ENCODE data around the gene TMEM87A.

The TMEM87A gene

GRCh38 chr15:42267286-42267685, 5.9 kb downstream of the TMEM87A start:
- Mint-ChIP-seq H3K9me3 (no peaks in the 10 kb centered on the region), H3K4me3 (no peak overlapping the region), H3K27me3 (ENCODE audit: low read depth) (no peaks in the 10 kb centered on the region), H3K4me1 (peaks cover 20% of the 10 kb centered on the region), H3K27ac (no peak overlapping the region), H3K36me3 (ENCODE audit: low read depth) (peaks cover 58% of the 10 kb centered on the region)
- no peak for TF ChIP-seq CTCF (IDR thresholded peaks at IDR 0.05; ENCODE audit: unreplicated experiment in 3 of 3)

- H3K4me1 Mint-ChIP-seq = peaks cover 5% of the 10 kb centered on the region
- peaks cover 69% of the 10 kb centered on the region for H3K36me3 Mint-ChIP-seq (ENCODE audit: low read depth)
- TF ChIP-seq CTCF (IDR thresholded peaks at IDR 0.05; ENCODE audit: unreplicated experiment in 3 of 3) = no peak
- no peaks in the 10 kb centered on the region for H3K27me3 Mint-ChIP-seq (ENCODE audit: low read depth)
- H3K4me3 Mint-ChIP-seq = no peak overlapping the region
- no peak overlapping the region for H3K27ac Mint-ChIP-seq
- no peaks in the 10 kb centered on the region for H3K9me3 Mint-ChIP-seq
Measured at GRCh38 chr15:42264795-42265194, 8.4 kb downstream of the TMEM87A start.

- Mint-ChIP-seq H3K27ac (no peak overlapping the region), H3K27me3 (ENCODE audit: low read depth) (no peaks in the 10 kb centered on the region), H3K4me1 (no peaks in the 10 kb centered on the region), H3K36me3 (ENCODE audit: low read depth) (peaks cover 97% of the 10 kb centered on the region), H3K9me3 (peaks cover 66% of the 10 kb centered on the region), H3K4me3 (no peak overlapping the region)
- TF ChIP-seq CTCF (IDR thresholded peaks at IDR 0.05; ENCODE audit: unreplicated experiment in 3 of 3) = no peak
Measured at GRCh38 chr15:42253300-42253699, 19.9 kb downstream of the TMEM87A start.

GRCh38 chr15:42240823-42241222, 32.4 kb downstream of the TMEM87A start:
- Mint-ChIP-seq H3K36me3 (ENCODE audit: low read depth) (peaks cover 53% of the 10 kb centered on the region), H3K4me1 (no peaks in the 10 kb centered on the region), H3K27ac (no peak overlapping the region), H3K27me3 (ENCODE audit: low read depth) (no peaks in the 10 kb centered on the region), H3K9me3 (no peaks in the 10 kb centered on the region), H3K4me3 (no peak overlapping the region)
- no peak for TF ChIP-seq CTCF (IDR thresholded peaks at IDR 0.05; ENCODE audit: unreplicated experiment in 3 of 3)

- H3K4me3 Mint-ChIP-seq = no peak overlapping the region
Measured at GRCh38 chr15:42239528-42240182, 33.6 kb downstream of the TMEM87A start.

More at GRCh38 chr15:42239528-42240182, 33.6 kb downstream of the TMEM87A start:
- Mint-ChIP-seq H3K27me3 (ENCODE audit: low read depth) (no peaks in the 10 kb centered on the region), H3K27ac (no peak overlapping the region), H3K9me3 (no peaks in the 10 kb centered on the region), H3K36me3 (ENCODE audit: low read depth) (peaks cover 62% of the 10 kb centered on the region), H3K4me1 (no peaks in the 10 kb centered on the region)
- TF ChIP-seq CTCF (IDR thresholded peaks at IDR 0.05; ENCODE audit: unreplicated experiment in 3 of 3) = no peak
